HEK293 (cell line): ENCODE data around the gene ACAP1.

Experiments used
- CTCF ChIA-PET: fragments of 350-600 bp; formaldehyde crosslinking; extraction: SDS; loops from one replicate; lab custom pipeline; 2021; ENCODE audit warnings: antibody characterized with exemption; lab: Yijun Ruan, JAX
- POLR2A ChIA-PET: fragments of 300-600 bp; formaldehyde crosslinking; extraction: SDS; loops from one replicate; lab custom pipeline; 2020; ENCODE audit warnings: antibody characterized with exemption, inconsistent platforms; lab: Yijun Ruan, JAX
- H3K27ac ChIP-seq: fragments of 200-500 bp; sonication (Bioruptor generic); 2 replicates; pipeline ENCODE4 v1.5.1; 2014; ENCODE audit warnings: low read depth, low read length, control low read depth, inconsistent platforms; ENCODE audit errors: extremely low read depth
- H3K36me3 ChIP-seq, 2 experiments: fragments of 200-500 bp in 1 of 2; sonication (Bioruptor generic) in 1 of 2; 1 replicate in 1 of 2; 2 replicates in 1 of 2; pipeline ENCODE4 v1.5.1; 2014 to 2017; ENCODE audit warnings: inconsistent platforms in 2 of 2, low read length in 2 of 2; ENCODE audit not compliant: control insufficient read depth in 2 of 2, insufficient read depth in 1 of 2
- H3K4me1 ChIP-seq: fragments of 200-500 bp; sonication (Bioruptor generic); 2 replicates; pipeline ENCODE4 v1.5.1; 2014; ENCODE audit warnings: mild to moderate bottlenecking, low read length, inconsistent platforms; ENCODE audit not compliant: control insufficient read depth, insufficient read depth
- H3K4me3 ChIP-seq: 2 replicates; pipeline ENCODE4 v1.5.1; 2011; ENCODE audit warnings: low read depth, mild to moderate bottlenecking, control low read depth, low read length, moderate library complexity
- H3K9me3 ChIP-seq: fragments of 200-500 bp; sonication (Bioruptor generic); 2 replicates; pipeline ENCODE4 v1.5.1; 2014; ENCODE audit warnings: low read depth, low read length, inconsistent platforms; ENCODE audit not compliant: control insufficient read depth, insufficient read depth
- ELK4 ChIP-seq: IDR thresholded peaks from 2 replicates; pipeline ENCODE4 v1.6.1; 2011; ENCODE audit warnings: mild to moderate bottlenecking, low read depth, low read length, borderline replicate concordance
- GLI4 ChIP-seq: fragments of 450-650 bp; formaldehyde crosslinking; IDR thresholded peaks from 2 replicates; pipeline ENCODE4 v1.5.1; 2016; ENCODE audit warnings: missing biosample characterization, missing genetic modification characterization
- INSM2 ChIP-seq: fragments of 450-650 bp; formaldehyde crosslinking; IDR thresholded peaks from 2 replicates; pipeline ENCODE4 v1.5.1; 2016; ENCODE audit warnings: missing biosample characterization, missing genetic modification characterization
- KLF10 ChIP-seq: fragments of 450-650 bp; IDR thresholded peaks from 2 replicates; pipeline ENCODE4 v1.5.1; 2018; ENCODE audit warnings: missing biosample characterization, mild to moderate bottlenecking, missing genetic modification characterization
- PRDM1 ChIP-seq: fragments of 450-650 bp; formaldehyde crosslinking; IDR thresholded peaks from 2 replicates; pipeline ENCODE4; 2016; ENCODE audit warnings: missing biosample characterization, missing genetic modification characterization
- TRIM28 ChIP-seq: IDR thresholded peaks from 2 replicates; pipeline ENCODE4 v1.6.1; 2011; ENCODE audit warnings: low read length, control low read depth, borderline replicate concordance
- TSHZ1 ChIP-seq: fragments of 450-650 bp; formaldehyde crosslinking; IDR thresholded peaks from 2 replicates; pipeline ENCODE4 v1.5.1; 2016; ENCODE audit warnings: missing biosample characterization, missing genetic modification characterization, borderline replicate concordance
- ZBTB20 ChIP-seq: fragments of 450-650 bp; formaldehyde crosslinking; IDR thresholded peaks from 2 replicates; pipeline ENCODE4 v1.5.1; 2016; ENCODE audit warnings: missing biosample characterization, missing genetic modification characterization
- ZBTB44 ChIP-seq: fragments of 450-650 bp; IDR thresholded peaks from 2 replicates; pipeline ENCODE4 v1.5.1; 2018; ENCODE audit warnings: missing biosample characterization, mild to moderate bottlenecking, missing genetic modification characterization
- ZBTB48 ChIP-seq: fragments of 450-650 bp; formaldehyde crosslinking; IDR thresholded peaks from 2 replicates; pipeline ENCODE4 v1.5.1; 2016; ENCODE audit warnings: missing biosample characterization, missing genetic modification characterization
- ZFHX2 ChIP-seq: fragments of 450-650 bp; formaldehyde crosslinking; conservative IDR thresholded peaks from 2 replicates; pipeline ENCODE4 v1.5.1; 2016; ENCODE audit warnings: missing biosample characterization, missing genetic modification characterization
- ZNF146 ChIP-seq: fragments of 450-650 bp; formaldehyde crosslinking; IDR thresholded peaks from 2 replicates; pipeline ENCODE4 v1.5.1; 2016; ENCODE audit warnings: missing biosample characterization, missing genetic modification characterization
- ZNF169 ChIP-seq: fragments of 450-650 bp; formaldehyde crosslinking; IDR thresholded peaks from 2 replicates; pipeline ENCODE4 v1.5.1; 2016; ENCODE audit warnings: missing biosample characterization, missing genetic modification characterization
- ZNF362 ChIP-seq: fragments of 450-650 bp; formaldehyde crosslinking; IDR thresholded peaks from 2 replicates; pipeline ENCODE4 v1.5.1; 2016; ENCODE audit warnings: missing biosample characterization, missing genetic modification characterization
- ZNF426 ChIP-seq: fragments of 450-650 bp; formaldehyde crosslinking; IDR thresholded peaks from 2 replicates; pipeline ENCODE4 v1.5.1; 2017; ENCODE audit warnings: missing biosample characterization, missing genetic modification characterization, mild to moderate bottlenecking, inconsistent platforms, moderate library complexity
- ZNF521 ChIP-seq: fragments of 450-650 bp; formaldehyde crosslinking; IDR thresholded peaks from 2 replicates; pipeline ENCODE4 v1.5.1; 2017; ENCODE audit warnings: missing biosample characterization, mild to moderate bottlenecking, missing genetic modification characterization
- ZNF558 ChIP-seq: fragments of 450-650 bp; formaldehyde crosslinking; IDR thresholded peaks from 2 replicates; pipeline ENCODE4 v1.5.1; 2016; ENCODE audit warnings: missing biosample characterization, missing genetic modification characterization
- ZNF600 ChIP-seq: fragments of 450-650 bp; formaldehyde crosslinking; IDR thresholded peaks from 2 replicates; pipeline ENCODE4 v1.5.1; 2016; ENCODE audit warnings: missing biosample characterization, missing genetic modification characterization
- ZNF639 ChIP-seq: fragments of 450-650 bp; formaldehyde crosslinking; IDR thresholded peaks from 2 replicates; pipeline ENCODE4 v1.5.1; 2016; ENCODE audit warnings: missing biosample characterization, missing genetic modification characterization
- ZSCAN23 ChIP-seq: fragments of 450-650 bp; formaldehyde crosslinking; IDR thresholded peaks from 2 replicates; pipeline ENCODE4 v1.5.1; 2016; ENCODE audit warnings: missing biosample characterization, missing genetic modification characterization

ACAP1 gene

GRCh38 chr17:7348478-7349242 is 12.3 kb downstream of the ACAP1 start:
- TF ChIP-seq ZNF639 (tag by site-specific recombination) = peak; percentile 14; the same call in 1 of the 2 replicates
- TF ChIP-seq ZNF600 (tag by site-specific recombination) = peak; percentile 26; the same call in 1 of the 2 replicates
- TF ChIP-seq ZNF362 = no peak
- TF ChIP-seq INSM2 (tag by site-specific recombination) = peak; percentile 36; the same call in 1 of the 2 replicates
- TF ChIP-seq, all 188 proteins: peak for 3
- H3K9me3 ChIP-seq = no peaks in the 10 kb centered on the region
- no peak overlapping the region for H3K4me3 ChIP-seq
- H3K4me1 ChIP-seq = peaks cover 14% of the 10 kb centered on the region
- POLR2A ChIA-PET = interaction anchor here (0.6 to 4.4 kb wide), 6 partner anchors 19 to 296 kb away, joined by 3 to 25 read pairs (median 4); partner anchors contain the start of genes NEURL4, TMEM256 and ZBTB4
- H3K27ac ChIP-seq = no peak overlapping the region
- no peaks in the 10 kb centered on the region for H3K36me3 ChIP-seq
- CTCF ChIA-PET = interaction anchor here (0.6 to 3.4 kb wide), 11 partner anchors 12 to 303 kb away, joined by 3 to 12 read pairs (median 4); partner anchors contain the start of genes GABARAP, NEURL4 and SLC2A4

GRCh38 chr17:7351665-7352502 is 15.6 kb downstream of the ACAP1 start, which contains the start of gene KCTD11:
KCTD11 (plus strand) TSS chr17:7352162.
- no peaks in the 10 kb centered on the region for H3K9me3 ChIP-seq
- ChIA-PET CTCF (interaction anchor here (0.6 to 3.5 kb wide), 5 partner anchors 9 to 366 kb away, joined by 3 to 14 read pairs (median 4); partner anchors contain the start of genes DNAH2 and SENP3), POLR2A (interaction anchor here (0.6 to 2.1 kb wide), 6 partner anchors 10 to 336 kb away, joined by 3 to 11 read pairs (median 5); partner anchors contain the start of genes POLR2A, TMEM256, TP53 and WRAP53)
- peak within 1 kb of the TSS; percentile 90 for H3K27ac ChIP-seq
- H3K4me1 ChIP-seq = peaks cover 14% of the 10 kb centered on the region
- peak within 1 kb of the TSS; percentile 70 for H3K4me3 ChIP-seq
- no peaks in the 10 kb centered on the region for H3K36me3 ChIP-seq
- TF ChIP-seq ZSCAN23 (tag by site-specific recombination) (no peak), ZNF521 (no peak), ZNF146 (tag by site-specific recombination) (no peak), GLI4 (no peak), KLF10 (tag by site-specific recombination) (peak; percentile 97), ZBTB48 (tag by site-specific recombination) (no peak), ZBTB44 (tag by site-specific recombination) (no peak), PRDM1 (tag by site-specific recombination) (no peak), ZNF169 (tag by site-specific recombination) (no peak), ZNF426 (tag by site-specific recombination) (no peak), ZNF558 (tag by site-specific recombination) (no peak), TSHZ1 (no peak), ZBTB20 (peak; percentile 96), TRIM28 (no peak), ELK4 (no peak), ZFHX2 (peak; percentile 97)
